GM21423 (cell line): ENCODE data around the gene OR2C3.
"Not testable (repeated sequence)": the region's sequence is repeated elsewhere in the genome, so short reads cannot be mapped to it uniquely, and the experiment has no call there.

ENCODE experiments used
- ATAC-seq: cut with Tn5 transposase; IDR thresholded peaks from one replicate; pipeline ENCODE4 v1.9.1; 2021; ENCODE audit warnings: mild to moderate bottlenecking, moderate library complexity; ENCODE audit not compliant: unreplicated experiment

OR2C3 gene

DNA sequence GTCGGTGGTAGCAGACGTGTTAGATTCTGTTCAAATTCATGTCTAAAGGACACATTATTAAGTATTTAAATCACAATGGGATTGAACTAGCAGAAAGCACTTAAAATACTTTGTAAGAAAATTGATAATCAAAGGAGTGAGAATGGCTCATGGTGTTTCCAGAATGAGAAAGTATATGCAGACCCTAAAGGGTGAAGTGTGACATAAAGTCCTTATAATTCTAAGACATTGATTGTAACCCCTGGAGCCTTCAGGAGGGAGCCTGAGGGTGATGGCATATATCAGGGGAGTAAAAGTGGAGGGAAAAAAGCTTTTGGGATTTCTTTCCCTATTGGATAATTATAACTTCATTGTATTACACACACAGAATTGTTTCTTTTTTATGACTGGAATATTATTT, at the start of gene OR2C3:
Gene OR2C3, minus strand, starts transcription at position 101 of the 400 bp plus-strand sequence. CDS start 3,929 bp downstream, outside the sequence.
- ATAC-seq: no peak

DNA sequence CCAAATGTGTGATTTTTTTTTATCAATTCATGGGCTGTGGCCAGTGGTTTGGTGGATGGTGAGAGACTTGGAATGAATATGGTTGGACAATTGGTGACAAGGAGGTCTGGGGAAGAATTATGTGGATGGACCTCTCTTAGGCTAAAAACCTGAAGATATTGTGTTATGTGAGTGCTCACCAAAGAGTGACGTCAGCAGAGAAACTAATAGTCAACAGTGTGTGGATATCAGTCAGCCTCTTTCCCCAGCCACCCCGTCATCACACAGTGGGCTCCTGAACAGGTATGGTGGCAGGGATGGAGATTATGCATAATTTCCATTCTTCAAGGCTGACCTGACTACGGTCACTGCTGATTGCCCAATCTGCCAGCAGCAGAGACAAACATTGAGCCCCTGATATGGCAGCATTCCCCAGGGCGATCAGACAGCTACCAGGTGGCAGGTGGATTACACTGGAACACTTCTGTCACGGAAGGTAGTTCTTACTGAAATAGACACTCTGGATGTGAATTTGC, 42.8 kb upstream of the OR2C3 start:
- no peak for ATAC-seq

DNA sequence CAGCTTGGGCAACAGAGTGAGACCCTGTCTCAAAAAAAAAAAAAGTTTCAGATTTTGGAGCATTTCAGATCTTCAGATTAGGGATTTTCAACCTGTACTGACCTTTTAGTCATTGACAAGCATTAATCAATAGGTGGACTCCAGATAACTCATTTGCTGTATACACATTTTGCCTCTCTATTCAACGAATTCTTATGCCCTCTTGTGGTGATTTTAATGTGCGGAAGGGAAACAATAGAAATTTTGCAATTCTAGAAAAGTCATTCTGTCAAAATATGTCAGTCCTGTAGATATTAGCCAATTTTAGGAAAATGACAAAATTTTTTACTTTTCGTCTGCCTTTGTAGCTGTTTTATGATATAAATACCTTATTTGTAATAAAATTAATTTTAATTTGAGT, 40.3 kb upstream of the OR2C3 start:
- no peak for ATAC-seq

DNA sequence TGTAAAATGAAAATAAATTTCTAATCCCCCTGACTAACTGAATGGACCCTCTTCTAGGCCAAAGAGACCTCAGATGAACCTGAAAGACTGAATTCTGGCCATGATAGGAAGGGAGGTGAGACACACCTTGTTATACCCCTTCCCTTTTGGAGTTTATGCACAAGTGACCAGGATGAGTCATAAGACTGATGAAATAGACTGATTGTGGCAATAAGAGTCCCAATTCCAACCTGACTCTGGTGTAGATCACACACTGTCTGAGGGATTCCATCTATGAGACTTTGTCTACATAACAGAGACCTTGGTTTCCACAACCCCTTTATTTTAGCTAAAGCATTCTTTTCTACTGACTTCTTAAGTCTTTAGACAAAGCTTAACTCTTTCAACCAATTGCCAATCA, 38.4 kb upstream of the OR2C3 start:
- no peak for ATAC-seq

DNA sequence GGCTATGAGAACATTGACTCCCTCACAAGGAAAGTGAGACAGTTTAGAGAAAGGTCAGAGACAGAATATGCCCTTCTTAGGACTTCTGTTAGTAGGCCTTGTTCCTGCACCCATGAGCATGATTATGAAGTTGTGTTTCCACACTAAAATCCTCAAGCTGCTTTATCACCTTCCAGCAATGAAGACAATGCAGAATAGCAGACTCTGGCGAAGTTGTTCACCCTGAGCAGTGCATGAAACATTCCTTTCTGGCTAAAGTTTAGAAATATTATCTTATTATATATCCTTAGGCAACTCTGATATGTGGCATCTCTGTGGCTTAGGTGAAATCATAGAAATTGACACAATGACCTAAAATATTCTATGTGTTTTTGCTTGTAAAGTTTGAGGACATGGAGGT, 38.0 kb upstream of the OR2C3 start:
- ATAC-seq: no peak

DNA sequence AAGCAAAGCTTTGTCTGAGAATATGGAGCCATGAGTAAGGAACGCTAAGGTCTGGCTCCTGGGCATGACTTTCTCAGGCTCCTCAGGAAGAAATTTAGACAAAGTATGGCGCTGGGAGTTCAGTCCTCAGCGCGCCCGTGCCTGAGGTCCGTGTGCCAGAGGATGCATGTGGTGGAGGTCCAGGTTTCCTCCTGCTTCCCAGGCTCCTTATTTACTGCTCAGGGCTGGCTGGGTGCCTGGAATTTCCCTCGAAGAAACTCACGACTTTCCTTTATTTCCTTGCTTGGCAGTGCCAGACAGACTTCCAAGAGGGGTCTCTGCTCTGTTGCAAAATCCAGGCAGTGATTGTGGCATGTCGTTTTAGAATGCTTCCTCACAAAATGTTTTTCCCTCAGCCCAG, 26.0 kb upstream of the OR2C3 start:
- ATAC-seq: no peak

DNA sequence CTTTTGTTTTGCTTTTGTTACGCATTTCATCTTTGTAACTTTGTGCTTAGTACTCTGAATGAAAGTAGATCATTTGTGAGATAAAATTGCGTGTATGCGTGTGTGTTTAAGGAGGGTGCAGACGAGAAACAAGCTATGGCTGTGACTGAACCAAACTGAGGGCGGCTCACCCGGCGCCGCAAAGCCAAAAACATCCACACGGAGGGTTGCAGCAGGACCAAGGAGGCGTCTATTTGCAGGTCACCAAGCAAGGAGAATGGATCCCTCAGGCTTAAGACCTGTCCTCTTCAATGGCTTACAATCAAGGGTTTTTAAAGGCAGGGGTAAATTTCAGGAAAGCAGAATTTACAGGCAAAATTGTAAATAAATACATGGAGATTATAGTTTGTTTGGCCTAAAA, 25.5 kb upstream of the OR2C3 start:
- no peak for ATAC-seq

DNA sequence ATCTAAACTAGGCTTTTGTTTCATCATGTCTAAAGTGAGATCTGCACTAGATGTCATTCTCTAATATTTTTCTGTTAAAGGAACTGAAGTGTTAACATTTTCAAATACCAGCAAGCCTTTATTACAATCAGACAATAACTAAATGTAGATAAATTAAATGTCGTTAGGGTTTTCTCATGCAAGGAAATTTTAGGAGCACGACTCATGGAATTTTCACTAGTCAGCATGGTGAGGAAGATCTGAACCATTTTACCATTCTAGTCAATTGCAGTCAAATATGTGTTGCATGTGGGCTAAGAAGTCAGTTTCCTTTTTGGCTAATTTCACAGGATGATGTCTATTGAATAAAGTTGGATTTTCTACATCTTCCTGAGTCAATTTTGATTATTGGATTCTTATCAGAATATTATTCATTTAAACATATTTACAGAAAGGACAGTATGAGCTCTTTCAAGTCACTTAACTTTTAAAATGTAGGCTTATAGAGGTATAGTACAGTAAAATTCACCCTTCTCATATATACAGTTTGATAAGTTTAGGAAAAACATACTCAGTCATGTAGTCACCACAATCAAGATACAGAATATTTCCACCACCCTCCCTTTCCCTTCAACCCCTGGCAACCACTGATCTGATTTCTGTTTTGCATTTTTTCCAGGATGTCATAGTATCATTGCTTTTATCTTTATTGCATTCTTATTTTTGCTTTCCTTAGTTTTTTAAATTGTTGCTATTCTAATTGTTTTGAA, 21.9 kb upstream of the OR2C3 start:
- no peak for ATAC-seq

DNA sequence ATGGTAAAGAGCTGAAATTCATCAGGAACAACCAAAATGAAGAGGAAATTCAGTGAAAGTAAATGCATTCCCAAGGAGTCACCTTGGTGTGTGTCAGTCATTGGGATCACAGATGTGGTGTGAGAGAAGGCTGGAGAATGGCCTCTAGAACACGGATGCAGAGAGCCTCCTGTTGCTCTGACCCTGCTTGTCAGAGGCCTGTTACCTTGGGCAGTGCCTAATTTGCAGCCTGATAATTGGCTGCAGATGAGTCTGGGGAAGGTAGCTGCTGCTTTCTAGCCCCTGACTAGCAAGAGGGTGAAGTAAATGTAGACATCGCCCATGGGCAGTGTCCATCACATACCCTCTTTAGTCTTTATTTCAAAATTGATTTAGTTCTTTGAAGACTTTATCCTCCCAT, 16.0 kb upstream of the OR2C3 start:
- ATAC-seq: no peak

DNA sequence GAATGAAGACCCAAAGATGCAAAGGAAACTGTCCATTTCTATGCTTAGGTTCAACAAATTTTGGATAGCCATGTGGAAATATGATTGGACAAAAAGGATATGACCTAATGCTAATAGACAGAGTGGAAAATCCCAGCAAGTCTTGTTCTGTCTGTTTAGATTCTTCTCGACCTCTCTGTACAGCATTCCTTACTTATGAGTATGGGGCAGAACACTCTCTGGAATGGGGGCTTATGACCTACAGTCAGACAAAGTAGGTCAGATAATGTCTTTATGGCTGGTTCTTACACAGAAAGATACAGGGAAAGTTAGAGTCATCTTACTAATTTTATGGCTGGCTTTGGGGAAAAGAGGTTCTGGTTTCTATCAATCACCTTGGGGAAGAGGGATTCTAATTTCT, 15.5 kb upstream of the OR2C3 start:
- ATAC-seq: no peak

DNA sequence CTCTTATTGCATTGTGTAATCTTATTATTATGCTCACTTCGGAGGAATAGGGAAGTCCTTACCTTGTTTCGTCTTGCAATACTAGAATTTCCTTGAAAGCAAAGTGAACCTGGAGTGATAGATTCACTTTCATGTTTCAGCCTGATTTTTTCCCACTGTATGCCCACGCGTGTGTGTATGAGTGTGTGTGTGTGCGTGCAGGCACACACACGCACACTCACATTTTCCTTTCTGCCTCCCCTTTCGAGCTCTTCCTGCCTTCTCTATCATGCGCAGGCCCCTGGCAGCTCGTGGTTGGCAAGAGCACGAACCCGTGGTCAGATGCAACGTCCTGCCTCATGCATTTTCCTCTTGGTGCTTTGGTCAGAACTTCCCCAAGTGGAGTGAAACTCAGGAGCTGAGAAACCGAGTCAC, 12.5 kb upstream of the OR2C3 start, which contains the start of gene GCSAML:
Gene GCSAML, plus strand, starts transcription at position 366 of the 414 bp plus-strand sequence. CDS start 58 bp downstream, outside the sequence.
- no peak for ATAC-seq

DNA sequence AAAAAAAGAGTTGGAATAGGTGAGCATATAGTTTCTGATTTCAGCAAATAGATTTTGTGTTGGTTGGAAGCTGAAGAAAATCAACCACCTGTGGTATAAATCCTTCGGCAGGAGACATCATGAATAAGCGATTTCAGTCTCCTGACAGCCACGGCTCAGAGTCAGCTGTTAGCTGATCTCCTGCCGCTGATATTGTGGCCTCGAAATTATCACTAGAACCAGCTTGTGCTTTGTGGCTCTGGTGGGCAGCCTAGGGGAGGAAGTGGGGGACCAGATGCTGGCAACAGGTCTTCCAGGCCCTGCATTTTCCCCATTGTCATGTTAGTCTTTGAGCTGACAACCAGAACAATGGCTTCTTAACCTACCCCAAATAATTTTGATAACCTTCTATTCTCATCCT, 11.9 kb upstream of the OR2C3 start:
- ATAC-seq: no peak

DNA sequence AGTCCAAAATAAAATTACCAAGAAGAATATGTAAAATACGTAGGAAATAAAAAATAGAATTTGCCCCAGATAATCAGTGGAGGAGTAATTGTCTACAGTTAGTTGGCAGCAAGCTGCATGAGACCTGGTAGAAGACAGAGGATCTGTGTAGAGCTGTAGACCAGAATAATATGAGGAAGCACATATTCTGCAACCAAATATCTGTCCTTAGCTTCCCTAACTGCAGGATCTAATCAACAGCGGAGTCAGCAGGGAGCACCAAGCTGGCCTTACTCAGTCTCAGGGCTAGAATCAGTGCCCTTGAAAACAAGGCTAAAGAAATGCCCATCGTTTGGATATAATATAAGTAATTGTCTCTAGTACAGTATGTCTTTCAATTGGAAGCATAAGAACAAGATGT, 6.6 kb upstream of the OR2C3 start:
- ATAC-seq: no peak

DNA sequence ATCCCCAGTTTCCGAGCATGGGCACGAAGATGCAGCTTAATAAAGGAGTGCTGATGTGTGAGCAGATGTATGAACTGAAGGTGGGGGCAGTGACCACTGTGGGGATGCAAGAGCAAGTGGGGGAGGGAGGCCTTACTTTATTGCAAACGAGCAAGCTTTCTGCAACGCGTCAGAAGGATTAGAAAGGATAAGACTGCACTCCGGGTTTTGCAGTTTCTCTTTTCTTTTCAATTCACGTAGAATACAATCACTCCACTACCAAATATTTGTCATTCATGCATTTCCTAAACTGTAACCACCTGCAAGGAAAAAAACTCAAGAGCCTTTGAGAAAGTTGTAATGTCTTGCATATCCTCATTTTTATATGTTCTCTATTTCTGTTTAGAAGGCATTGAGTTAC, 4.3 kb upstream of the OR2C3 start:
- ATAC-seq: no peak

DNA sequence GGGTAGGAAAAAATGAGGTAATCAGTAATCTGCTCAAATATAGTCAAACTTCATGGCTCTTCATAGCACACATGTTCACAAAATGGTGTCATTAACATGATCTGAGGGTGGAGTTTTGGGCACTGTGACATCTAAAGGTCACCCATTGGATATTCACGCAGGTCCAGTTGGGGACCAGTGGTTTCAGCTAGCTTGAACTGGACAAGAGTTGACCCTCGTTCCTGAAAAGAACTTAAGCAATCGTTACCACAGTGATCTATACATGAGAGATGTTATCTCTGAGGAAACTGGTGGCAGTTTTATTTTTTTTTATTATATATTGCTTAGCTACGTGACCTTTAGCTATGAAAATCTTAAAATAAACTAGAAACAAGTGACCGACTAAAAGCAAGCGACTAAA, 3.0 kb upstream of the OR2C3 start:
- ATAC-seq: no peak

DNA sequence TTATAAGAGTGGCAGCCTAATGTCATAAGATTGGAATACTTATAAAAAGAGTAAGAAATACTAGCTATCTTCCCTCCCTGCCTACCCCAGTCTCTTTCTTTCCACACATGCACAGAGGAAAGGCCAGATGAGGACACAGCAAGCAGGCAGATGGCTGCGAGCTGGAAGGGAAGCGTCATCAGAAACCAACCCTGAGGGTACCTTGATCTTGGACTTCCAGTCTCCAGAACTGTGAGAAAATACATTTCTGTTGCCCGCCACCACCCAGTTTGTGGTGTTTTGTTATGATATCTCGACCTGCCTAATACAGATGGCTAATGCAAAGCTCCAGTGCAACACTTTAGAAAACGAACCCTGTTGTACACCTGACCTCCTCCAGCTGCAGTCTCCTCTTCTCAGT, 2.3 kb upstream of the OR2C3 start:
- ATAC-seq: no peak

DNA sequence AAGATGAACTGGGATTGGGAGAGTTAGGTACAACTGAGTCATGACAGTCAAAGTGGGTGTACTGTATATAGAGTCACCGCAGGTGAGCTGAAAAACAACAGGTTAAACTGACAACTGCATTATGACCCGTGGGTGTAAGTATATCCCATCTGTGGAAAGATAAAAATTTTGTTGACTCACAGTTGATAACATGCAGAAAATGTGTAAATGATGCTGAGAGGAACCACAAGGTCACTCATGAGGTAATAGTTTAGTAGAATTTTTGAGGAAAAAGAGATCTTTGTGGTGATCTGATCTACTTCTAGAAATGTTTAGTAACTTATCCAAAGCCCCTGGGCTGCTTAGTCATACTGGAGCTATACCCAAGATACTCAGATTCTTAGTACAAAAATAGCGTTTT, 838 bp downstream of the OR2C3 start:
- ATAC-seq: no peak

DNA sequence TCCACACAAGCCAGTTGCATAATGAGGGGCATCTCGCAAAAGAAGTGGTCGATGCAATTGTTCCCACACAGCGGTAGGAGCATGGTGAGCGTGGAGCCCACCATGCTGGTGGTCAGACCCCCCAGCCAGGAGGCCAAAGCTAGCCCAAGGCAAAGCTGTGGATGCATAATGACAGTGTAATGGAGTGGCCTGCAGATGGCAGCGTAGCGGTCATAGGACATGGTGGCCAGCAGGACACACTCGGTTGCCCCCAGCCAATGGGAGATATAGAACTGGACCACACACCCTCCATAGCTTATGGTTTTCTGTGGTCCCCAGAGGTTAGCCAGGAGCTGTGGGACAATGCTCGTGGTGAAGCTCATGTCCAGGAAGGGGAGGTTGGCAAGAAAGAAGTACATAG, 4.3 kb downstream of the OR2C3 start:
- no peak for ATAC-seq

DNA sequence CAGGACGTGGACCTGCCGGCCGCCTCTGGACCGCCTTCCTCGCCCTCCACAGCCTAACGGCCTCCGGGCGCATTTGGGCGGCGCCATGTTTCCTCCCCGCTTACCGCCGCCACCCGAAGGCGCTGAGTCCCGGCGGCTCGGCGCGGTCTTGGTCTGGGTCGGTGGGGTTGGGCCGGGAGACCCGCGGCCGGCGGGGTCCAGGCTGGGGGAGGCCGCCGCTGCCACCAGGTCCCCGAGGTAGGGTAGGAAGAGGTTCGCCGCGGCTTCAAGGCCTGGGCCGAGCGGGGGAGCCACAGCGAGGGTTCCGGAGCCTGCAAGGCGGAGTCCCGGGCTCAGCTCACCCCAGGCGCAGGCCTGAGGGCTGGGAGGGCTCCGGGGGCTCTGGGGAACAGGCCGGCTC, 5.5 kb downstream of the OR2C3 start:
- ATAC-seq: no peak

DNA sequence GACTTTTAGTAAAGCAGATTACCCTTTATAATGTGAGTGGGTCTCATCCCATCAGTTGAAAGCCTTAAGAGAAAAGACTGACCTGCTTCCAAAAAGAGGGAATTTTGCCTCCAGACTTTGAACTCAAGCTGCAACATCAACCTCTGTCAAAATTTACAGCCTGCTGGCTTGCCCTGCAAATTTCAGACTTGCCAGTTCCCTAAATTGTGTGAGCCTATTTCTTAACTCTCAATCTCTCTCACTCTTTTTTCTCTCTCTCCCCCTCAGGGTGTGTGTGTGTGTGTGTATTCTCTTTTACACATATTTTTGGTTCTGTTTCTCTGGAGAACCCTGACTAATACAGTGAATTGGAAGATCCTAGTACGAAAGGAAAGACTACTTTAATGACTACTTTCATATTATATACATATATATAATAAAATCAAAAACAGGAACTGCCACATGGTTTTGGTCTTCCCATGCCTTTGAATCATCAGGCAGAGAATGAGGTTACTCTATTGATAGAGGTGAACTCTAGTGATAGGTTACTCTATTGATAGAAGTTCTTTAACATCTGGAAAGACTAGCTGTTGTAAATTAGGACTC, 6.4 kb downstream of the OR2C3 start:
- no peak for ATAC-seq

DNA sequence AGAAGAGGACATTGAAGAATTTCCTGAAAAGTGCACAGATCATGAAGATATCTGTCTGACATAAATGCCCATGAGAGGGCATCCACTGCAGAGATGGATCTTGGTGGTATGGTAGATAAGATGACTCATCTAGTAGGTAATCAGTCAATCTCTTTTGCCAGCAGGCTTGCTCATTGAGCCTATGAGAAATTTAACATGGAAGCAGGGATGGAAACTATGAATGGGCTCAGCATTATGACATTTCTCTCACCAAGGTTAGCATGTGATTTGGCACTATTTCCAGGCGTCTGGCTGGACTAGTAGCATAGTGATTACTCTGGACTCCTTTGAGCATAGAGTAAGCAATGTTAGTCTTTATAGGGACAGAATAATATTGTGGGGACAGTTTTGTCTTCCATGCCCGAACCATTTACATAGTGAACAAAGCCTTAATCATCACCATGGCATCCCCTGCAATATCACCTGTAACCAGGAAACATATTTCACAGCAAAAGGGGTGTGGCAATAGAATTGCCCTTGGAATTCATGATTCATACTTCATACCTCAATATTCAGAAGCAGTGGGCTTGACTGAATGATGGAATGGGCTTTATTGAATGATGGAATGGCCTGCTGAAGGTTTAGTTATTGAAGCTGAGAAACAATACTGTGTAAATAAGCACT, 7.3 kb downstream of the OR2C3 start:
- no peak for ATAC-seq

DNA sequence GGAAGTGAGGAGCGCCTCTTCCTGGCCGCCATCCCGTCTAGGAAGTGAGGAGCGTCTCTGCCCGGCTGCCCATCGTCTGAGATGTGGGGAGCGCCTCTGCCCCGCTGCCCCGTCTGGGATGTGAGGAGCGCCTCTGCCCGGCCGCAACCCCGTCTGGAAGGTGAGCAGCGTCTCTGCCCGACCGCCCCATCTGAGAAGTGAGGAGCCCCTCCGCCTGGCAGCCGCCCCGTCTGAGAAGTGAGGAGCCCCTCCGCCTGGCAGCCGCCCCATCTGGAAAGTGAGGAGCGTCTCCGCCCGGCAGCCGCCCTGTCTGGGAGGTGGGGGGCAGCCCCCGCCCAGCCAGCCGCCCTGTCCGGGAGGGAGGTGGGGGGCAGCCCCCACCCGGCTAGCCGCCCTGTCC, 14.4 kb downstream of the OR2C3 start:
- ATAC-seq: not testable (repeated sequence)
